ENCODE data around the gene EPAS1. TPM values are rescaled to one million over a fixed set of nuclear protein-coding genes. Genes with fewer than 3 reads are reported as not detected.

Gene EPAS1
- total RNA-seq, 1 experiment from 2014 or later = 8.5 TPM

DNA sequence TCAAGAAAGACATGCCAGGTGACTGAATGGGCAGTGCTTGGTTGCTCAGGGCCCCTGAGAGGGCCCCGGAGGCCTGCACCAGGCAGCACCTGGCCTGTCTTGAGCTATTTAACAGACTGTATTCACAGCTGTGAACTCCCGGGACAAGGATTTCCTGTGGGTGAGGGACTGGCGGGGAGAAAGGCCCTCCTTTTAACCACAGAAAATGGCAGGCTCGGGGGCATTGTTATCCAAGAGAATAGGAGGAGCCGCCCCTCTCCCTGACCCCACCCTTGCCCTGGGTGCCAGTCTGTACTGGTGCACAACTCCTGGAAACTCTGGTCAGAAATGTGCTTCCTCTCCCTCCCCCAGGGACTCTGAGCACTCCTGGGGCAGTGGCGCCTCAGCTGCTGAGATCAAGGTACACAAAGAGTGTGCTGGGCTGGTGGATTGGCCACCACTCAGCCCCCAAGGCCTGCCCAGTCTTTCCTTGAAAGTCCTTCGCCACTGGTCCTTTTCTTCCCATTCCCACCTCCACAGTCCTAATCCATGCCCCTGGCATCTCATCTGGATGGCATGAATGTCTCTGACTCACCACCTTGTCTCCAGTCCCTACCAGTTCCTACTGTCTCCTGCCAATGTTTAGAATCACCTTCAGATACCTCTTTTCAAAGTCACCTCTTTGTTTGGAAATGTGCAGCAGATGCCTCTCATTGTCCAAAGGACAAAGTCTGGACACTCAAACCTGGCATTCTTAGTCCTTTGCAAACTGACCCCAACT, 19.6 kb upstream of the EPAS1 start:
- Mint-ChIP-seq H3K36me3 (no peaks in the 10 kb centered on the region), H3K27ac (no peak overlapping the region), H3K27me3 (ENCODE audit: low read depth) (no peaks in the 10 kb centered on the region; the same call in 1 of the 2 replicates), H3K9me3 (no peaks in the 10 kb centered on the region), H3K4me1 (peaks cover 10% of the 10 kb centered on the region), H3K4me3 (no peak overlapping the region)
- ATAC-seq (no peak), DNase-seq (ENCODE audit: low spot score) (no peak)
- TF ChIP-seq NR2C2 (CRISPR knock-in tag; IDR thresholded peaks at IDR 0.05) = no peak
- TF ChIP-seq, protein P1, sequence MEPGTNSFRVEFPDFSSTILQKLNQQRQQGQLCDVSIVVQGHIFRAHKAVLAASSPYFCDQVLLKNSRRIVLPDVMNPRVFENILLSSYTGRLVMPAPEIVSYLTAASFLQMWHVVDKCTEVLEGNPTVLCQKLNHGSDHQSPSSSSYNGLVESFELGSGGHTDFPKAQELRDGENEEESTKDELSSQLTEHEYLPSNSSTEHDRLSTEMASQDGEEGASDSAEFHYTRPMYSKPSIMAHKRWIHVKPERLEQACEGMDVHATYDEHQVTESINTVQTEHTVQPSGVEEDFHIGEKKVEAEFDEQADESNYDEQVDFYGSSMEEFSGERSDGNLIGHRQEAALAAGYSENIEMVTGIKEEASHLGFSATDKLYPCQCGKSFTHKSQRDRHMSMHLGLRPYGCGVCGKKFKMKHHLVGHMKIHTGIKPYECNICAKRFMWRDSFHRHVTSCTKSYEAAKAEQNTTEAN (CRISPR knock-in tag; IDR thresholded peaks at IDR 0.05) = no peak
- ChIA-PET CTCF (interaction anchor here (1.0 to 2.2 kb wide), 6 partner anchors 17 to 214 kb away, joined by 4 to 11 read pairs (median 6); no protein-coding TSS in a partner anchor), POLR2A (no interaction called here)

DNA sequence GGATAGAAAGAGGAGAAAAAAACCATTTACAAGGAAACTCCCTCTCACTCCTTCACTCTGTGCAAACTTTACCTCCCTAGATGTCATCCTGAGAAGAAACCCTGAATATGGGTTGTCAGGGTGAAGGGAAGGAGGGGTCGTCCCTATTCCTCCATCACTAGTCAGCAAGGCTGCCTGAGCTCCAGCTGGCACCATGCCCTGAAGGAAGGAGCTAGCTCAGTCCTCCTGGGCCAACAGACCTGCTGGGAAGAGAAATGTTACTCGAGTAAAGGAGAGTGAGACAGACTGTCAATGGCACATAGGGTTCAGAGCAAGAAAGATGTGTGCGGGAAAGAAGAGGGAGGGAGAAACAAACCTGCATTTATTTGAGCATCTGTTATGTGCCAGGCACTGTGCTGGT, 18.3 kb upstream of the EPAS1 start:
- ATAC-seq (no peak), DNase-seq (ENCODE audit: low spot score) (no peak)
- TF ChIP-seq NFE2L1 (CRISPR knock-in tag; IDR thresholded peaks at IDR 0.05) (no peak), GTF2I (CRISPR knock-in tag; conservative IDR thresholded peaks at IDR 0.05) (no peak), ATF1 (CRISPR knock-in tag; IDR thresholded peaks at IDR 0.05) (no peak), ZNF416 (CRISPR knock-in tag; IDR thresholded peaks at IDR 0.05) (no peak), JAZF1 (CRISPR knock-in tag; IDR thresholded peaks at IDR 0.05) (no peak), ZNF317 (CRISPR knock-in tag; IDR thresholded peaks at IDR 0.05; ENCODE audit: borderline replicate concordance, low read depth) (no peak)
- TF ChIP-seq, protein P2, sequence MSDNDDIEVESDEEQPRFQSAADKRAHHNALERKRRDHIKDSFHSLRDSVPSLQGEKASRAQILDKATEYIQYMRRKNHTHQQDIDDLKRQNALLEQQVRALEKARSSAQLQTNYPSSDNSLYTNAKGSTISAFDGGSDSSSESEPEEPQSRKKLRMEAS (CRISPR knock-in tag; IDR thresholded peaks at IDR 0.05) = no peak
- TF ChIP-seq, protein P3, sequence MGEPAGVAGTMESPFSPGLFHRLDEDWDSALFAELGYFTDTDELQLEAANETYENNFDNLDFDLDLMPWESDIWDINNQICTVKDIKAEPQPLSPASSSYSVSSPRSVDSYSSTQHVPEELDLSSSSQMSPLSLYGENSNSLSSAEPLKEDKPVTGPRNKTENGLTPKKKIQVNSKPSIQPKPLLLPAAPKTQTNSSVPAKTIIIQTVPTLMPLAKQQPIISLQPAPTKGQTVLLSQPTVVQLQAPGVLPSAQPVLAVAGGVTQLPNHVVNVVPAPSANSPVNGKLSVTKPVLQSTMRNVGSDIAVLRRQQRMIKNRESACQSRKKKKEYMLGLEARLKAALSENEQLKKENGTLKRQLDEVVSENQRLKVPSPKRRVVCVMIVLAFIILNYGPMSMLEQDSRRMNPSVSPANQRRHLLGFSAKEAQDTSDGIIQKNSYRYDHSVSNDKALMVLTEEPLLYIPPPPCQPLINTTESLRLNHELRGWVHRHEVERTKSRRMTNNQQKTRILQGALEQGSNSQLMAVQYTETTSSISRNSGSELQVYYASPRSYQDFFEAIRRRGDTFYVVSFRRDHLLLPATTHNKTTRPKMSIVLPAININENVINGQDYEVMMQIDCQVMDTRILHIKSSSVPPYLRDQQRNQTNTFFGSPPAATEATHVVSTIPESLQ (CRISPR knock-in tag; IDR thresholded peaks at IDR 0.05) = no peak
- TF ChIP-seq, protein P4, sequence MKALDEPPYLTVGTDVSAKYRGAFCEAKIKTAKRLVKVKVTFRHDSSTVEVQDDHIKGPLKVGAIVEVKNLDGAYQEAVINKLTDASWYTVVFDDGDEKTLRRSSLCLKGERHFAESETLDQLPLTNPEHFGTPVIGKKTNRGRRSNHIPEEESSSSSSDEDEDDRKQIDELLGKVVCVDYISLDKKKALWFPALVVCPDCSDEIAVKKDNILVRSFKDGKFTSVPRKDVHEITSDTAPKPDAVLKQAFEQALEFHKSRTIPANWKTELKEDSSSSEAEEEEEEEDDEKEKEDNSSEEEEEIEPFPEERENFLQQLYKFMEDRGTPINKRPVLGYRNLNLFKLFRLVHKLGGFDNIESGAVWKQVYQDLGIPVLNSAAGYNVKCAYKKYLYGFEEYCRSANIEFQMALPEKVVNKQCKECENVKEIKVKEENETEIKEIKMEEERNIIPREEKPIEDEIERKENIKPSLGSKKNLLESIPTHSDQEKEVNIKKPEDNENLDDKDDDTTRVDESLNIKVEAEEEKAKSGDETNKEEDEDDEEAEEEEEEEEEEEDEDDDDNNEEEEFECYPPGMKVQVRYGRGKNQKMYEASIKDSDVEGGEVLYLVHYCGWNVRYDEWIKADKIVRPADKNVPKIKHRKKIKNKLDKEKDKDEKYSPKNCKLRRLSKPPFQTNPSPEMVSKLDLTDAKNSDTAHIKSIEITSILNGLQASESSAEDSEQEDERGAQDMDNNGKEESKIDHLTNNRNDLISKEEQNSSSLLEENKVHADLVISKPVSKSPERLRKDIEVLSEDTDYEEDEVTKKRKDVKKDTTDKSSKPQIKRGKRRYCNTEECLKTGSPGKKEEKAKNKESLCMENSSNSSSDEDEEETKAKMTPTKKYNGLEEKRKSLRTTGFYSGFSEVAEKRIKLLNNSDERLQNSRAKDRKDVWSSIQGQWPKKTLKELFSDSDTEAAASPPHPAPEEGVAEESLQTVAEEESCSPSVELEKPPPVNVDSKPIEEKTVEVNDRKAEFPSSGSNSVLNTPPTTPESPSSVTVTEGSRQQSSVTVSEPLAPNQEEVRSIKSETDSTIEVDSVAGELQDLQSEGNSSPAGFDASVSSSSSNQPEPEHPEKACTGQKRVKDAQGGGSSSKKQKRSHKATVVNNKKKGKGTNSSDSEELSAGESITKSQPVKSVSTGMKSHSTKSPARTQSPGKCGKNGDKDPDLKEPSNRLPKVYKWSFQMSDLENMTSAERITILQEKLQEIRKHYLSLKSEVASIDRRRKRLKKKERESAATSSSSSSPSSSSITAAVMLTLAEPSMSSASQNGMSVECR (CRISPR knock-in tag; IDR thresholded peaks at IDR 0.05; ENCODE audit: borderline replicate concordance) = no peak
- Mint-ChIP-seq H3K4me3 (no peak overlapping the region), H3K4me1 (peaks cover 7% of the 10 kb centered on the region), H3K27ac (no peak overlapping the region), H3K36me3 (no peaks in the 10 kb centered on the region), H3K9me3 (no peaks in the 10 kb centered on the region), H3K27me3 (ENCODE audit: low read depth) (no peaks in the 10 kb centered on the region; the same call in 1 of the 2 replicates)
- POLR2A ChIA-PET = no interaction called here
- CTCF ChIA-PET = interaction anchor here (1.9 kb wide), 1 partner anchor 15 kb away, joined by 6 read pairs; no protein-coding TSS in a partner anchor

DNA sequence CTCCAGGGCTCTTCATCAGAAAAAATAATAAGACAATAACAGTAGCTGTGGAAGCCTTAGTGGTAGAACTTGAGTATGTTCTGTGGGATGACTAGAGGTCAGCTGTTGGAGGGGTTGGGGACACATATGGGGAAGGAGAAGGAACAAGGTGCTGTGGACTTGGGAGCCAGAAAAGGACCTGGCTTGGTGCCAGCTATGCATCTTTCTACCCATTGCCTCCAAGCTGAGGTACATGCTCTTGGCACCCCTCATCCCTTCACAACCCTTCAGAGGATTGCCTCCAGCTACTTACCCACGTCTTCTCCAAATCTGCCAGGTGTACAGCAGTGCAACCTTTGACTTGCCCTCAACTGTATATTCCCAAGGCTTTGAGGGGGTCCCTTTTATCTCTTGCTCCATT, 15.3 kb upstream of the EPAS1 start:
- CTCF ChIA-PET = interaction anchor here (1.2 kb wide), 1 partner anchor 12 kb away, joined by 3 read pairs; no protein-coding TSS in a partner anchor
- no peak overlapping the region for H3K4me3 Mint-ChIP-seq
- H3K27ac Mint-ChIP-seq = no peak overlapping the region
- no peaks in the 10 kb centered on the region for H3K36me3 Mint-ChIP-seq
- no peaks in the 10 kb centered on the region; the same call in 1 of the 2 replicates for H3K27me3 Mint-ChIP-seq (ENCODE audit: low read depth)
- POLR2A ChIA-PET = no interaction called here
- H3K9me3 Mint-ChIP-seq = no peaks in the 10 kb centered on the region
- H3K4me1 Mint-ChIP-seq = peaks cover 15% of the 10 kb centered on the region
- no peak for DNase-seq (ENCODE audit: low spot score)
- no peak for ATAC-seq
- TF ChIP-seq ZNF263 (CRISPR knock-in tag; IDR thresholded peaks at IDR 0.05; ENCODE audit: low read depth) = no peak
- TF ChIP-seq GRHL2 (CRISPR knock-in tag; IDR thresholded peaks at IDR 0.05; ENCODE audit: insufficient replicate concordance, severe bottlenecking) = no peak
- TF ChIP-seq ZNF423 (CRISPR knock-in tag; IDR thresholded peaks at IDR 0.05) = no peak
- no peak for TF ChIP-seq NR3C1 (CRISPR knock-in tag; conservative IDR thresholded peaks at IDR 0.05; ENCODE audit: low read depth)
- no peak for TF ChIP-seq MYBL2 (CRISPR knock-in tag; IDR thresholded peaks at IDR 0.05)
- TF ChIP-seq, protein P5, sequence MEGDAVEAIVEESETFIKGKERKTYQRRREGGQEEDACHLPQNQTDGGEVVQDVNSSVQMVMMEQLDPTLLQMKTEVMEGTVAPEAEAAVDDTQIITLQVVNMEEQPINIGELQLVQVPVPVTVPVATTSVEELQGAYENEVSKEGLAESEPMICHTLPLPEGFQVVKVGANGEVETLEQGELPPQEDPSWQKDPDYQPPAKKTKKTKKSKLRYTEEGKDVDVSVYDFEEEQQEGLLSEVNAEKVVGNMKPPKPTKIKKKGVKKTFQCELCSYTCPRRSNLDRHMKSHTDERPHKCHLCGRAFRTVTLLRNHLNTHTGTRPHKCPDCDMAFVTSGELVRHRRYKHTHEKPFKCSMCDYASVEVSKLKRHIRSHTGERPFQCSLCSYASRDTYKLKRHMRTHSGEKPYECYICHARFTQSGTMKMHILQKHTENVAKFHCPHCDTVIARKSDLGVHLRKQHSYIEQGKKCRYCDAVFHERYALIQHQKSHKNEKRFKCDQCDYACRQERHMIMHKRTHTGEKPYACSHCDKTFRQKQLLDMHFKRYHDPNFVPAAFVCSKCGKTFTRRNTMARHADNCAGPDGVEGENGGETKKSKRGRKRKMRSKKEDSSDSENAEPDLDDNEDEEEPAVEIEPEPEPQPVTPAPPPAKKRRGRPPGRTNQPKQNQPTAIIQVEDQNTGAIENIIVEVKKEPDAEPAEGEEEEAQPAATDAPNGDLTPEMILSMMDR (IDR thresholded peaks at IDR 0.05) = no peak

Data from WTC11 (cell line).